Gastrocnemius medialis (tissue), 4 donors: Measurements from ENCODE around the gene CTNNA2.

Experiments used
- CTCF ChIP-seq, 5 experiments: fragments of 450-650 bp in 3 of 5; fragments of 200-600 bp in 2 of 5; sonication (generic) in 2 of 5; IDR thresholded peaks in 4 of 5; conservative IDR thresholded peaks in 1 of 5; 1 replicate in 4 of 5; 2 replicates in 1 of 5; pipeline ENCODE4 v1.5.1; 2016 to 2019; ENCODE audit warnings: antibody characterized with exemption in 5 of 5, mild to moderate bottlenecking in 3 of 5, moderate library complexity in 3 of 5
- POLR2A ChIP-seq, 2 donors: fragments of 450-650 bp; IDR thresholded peaks; one replicate each; pipeline ENCODE4 v1.6.1; 2017; ENCODE audit warnings: antibody characterized with exemption in 2 of 2, mild to moderate bottlenecking in 2 of 2, moderate library complexity in 2 of 2

DNA sequence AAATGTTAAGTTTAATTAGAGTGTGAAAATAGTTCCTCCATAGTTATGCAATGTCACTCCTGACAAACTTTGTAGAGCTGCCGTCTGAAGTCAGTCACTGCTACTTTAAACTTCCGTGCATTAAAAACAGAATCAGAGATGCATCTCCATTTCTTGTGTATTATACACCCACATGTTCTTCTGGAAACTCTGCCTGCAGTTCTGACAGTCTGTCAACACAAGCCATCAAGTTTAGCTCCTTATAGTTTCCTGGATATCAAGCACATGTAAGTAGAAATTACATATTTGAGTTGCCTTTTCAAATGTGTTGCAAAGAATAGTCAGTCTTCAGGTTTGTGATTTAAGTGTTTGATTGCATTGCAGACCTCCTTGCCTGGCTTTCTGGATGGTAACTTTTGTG, 184.3 kb downstream of the CTNNA2 start:
- TF ChIP-seq CTCF (IDR thresholded peaks at IDR 0.05 in 4 of 5, conservative IDR thresholded peaks at IDR 0.05 in 1 of 5) (no peak), POLR2A (IDR thresholded peaks at IDR 0.05) (no peak)
